H7 (cell line): ENCODE measurements around the gene PARD3. TPM values are rescaled to one million over a fixed set of nuclear protein-coding genes. Genes with fewer than 3 reads are reported as not detected.
A peak's percentile ranks its signal among the peaks of the same experiment; 100 is the strongest.

Experiments used
- DNase-seq: peaks from one replicate; pipeline ENCODE4 v3.0.0; 2012
- H3K27me3 ChIP-seq: 2 replicates; pipeline ENCODE4 v1.6.0; 2011; ENCODE audit warnings: mild to moderate bottlenecking, low read length; ENCODE audit not compliant: control insufficient read depth, insufficient read depth
- H3K36me3 ChIP-seq: replicated peaks from 2 replicates; pipeline ENCODE4 v1.5.1; 2011; ENCODE audit warnings: low read length; ENCODE audit not compliant: control insufficient read depth, insufficient read depth
- H3K4me3 ChIP-seq: 2 replicates; pipeline ENCODE4 v1.5.1; 2011; ENCODE audit warnings: low read depth, mild to moderate bottlenecking, control low read depth, low read length, moderate library complexity; ENCODE audit not compliant: insufficient read depth
- total RNA-seq: library from RNA; depleted of rRNA; stranded (reverse); fragments of >200 nt; shearing (Covaris generic); gene quantifications from 2 replicates; pipeline ENCODE4 v1.2.3, GENCODE V29; 2014

PARD3 gene
- total RNA-seq, 1 experiment from 2014 or later: 51.1 TPM

DNA sequence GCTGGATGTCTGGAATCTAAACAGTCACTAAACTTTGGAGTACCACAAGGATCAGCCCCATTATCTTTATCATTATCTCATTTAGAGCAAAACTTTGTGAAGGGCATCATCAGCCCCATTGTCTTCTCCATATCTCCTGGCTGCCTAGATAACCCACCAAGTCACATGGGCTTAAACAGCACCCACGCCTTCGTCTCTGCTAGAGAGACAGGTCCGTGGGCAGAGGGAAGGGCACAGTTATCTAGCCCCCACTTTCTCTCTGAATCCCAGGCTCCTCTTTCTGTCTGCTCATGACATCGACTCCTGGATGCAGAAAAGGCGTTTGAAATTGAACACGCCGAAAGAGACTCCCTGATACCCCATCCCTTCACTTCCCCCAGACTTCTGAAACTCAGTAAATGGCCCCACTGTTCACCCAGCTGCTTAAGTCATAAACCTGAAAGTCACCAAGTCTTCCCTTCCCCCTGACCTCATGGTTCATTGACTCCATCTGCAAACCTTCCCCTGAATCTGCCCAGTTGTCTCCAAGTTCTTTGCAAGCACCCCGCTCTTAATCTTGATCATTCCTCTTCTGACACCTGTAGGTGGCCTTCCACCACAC is 20.9 kb upstream of the PARD3 start:
- no peaks in the 10 kb centered on the region for H3K27me3 ChIP-seq
- H3K4me3 ChIP-seq: no peak overlapping the region
- no peak for DNase-seq
- no peaks in the 10 kb centered on the region for H3K36me3 ChIP-seq

DNA sequence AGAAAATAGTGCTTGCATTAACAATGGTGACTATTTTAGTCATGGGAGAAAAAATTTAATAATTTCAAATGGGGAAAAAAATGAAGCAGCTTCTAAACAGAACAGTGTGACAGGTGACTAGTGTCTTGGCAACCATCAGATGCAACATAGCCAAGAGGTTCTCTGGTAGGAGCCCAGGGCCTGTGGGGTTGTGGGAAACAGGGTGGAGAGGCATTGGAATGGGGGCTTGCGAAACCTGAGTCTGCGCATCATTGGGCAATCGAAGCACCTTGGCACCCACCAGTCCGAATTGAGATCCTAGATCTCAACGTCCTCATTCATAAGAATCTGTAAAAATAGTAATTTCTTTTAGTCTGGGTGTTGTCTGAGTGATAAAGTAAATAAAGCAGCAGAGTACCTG is 19.2 kb upstream of the PARD3 start:
- Histone ChIP-seq H3K4me3 (no peak overlapping the region), H3K36me3 (no peaks in the 10 kb centered on the region), H3K27me3 (no peaks in the 10 kb centered on the region)
- no peak for DNase-seq

DNA sequence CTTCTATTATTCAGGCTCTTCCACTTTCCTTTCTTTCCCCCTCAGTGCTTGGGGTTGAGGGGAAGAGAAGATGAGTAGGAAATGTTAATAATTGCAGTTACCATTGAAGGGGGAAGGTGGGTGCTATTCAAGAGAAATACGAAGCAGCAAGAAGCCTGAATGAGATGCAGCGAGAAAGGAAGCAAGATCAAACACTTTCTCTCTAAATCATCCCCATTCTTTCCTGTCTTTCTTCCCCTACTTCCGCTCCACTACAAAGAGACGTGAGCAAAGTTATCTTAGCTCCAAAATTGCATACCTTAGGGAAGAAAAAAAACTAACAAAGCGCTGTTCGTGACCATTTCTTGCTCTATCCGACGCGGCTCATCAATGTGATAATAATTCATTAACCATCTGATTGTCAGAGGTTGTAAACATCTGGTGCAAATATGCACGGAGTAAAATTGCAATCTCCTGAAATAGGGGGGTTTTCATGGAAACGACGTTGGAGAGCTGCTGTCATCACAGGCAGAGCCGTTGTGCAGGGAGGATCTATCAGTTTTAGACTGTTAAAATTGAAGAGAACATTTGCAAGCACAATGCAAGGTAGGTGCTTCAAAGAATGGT is 15.2 kb upstream of the PARD3 start:
- no peak overlapping the region for H3K4me3 ChIP-seq
- H3K27me3 ChIP-seq: no peaks in the 10 kb centered on the region
- H3K36me3 ChIP-seq: no peaks in the 10 kb centered on the region
- no peak for DNase-seq

DNA sequence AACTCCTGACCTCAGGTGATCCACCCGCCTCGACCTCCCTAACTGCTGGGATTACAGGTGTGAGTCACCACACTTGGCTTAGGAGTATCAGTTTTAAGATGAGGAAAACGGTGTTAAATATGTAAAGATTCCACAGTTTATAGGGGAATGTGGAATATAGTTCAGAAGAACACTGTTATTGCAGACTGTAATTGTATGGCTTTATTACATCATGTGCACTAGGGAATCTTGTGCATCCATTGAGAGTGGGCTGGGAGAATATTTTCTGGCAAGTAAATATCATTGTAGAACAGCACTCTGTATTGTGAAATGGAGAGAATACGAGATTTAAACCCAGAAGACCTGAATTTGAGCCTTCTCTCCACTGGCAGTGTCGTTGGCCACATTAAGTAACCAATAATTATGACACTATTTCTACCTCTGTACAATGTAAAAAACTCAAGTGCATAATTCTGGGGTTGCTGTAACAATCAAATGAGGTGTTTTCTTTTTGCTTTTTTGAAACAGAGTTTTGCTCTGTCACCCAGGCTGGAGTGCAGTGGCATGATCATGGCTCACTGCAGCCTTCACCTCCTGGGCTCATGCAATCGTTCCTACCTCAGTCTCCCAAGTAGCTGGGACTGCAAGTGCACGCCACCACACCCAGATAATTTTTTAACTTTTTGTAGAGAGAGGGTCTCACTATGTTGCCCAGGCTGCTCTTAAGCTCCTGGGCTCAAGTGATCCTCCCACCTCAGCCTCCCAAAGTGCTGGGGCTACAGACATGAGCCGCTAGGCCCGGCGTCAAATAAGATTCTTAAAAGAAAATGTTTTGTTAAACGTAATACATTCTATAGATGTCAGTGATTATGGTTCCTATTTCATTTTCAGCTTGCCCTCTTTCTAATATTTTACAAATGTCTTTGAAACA is 12.0 kb upstream of the PARD3 start:
- H3K27me3 ChIP-seq: no peaks in the 10 kb centered on the region
- H3K4me3 ChIP-seq: no peak overlapping the region
- DNase-seq: no peak
- no peaks in the 10 kb centered on the region for H3K36me3 ChIP-seq

DNA sequence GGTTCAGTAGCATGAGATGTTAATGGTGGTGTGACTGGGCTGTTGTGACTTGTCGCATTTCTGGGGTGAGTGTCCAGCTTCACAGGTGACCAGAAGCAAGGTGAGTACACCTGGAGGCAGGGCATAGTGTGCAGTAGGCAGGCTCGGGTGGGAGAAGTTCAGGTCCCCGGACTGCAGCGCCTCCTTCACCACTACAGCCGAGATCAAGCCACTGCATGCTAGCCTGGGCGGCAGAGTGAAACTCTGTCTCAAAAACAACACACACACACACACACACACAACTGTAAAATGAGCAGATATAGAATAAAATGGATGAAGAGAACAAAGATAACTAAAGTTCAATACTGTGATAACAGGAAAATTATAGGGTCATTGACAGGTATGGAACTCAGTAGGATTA is 11.1 kb upstream of the PARD3 start:
- Histone ChIP-seq H3K36me3 (no peaks in the 10 kb centered on the region), H3K27me3 (no peaks in the 10 kb centered on the region), H3K4me3 (no peak overlapping the region)
- DNase-seq: peak; percentile 52

DNA sequence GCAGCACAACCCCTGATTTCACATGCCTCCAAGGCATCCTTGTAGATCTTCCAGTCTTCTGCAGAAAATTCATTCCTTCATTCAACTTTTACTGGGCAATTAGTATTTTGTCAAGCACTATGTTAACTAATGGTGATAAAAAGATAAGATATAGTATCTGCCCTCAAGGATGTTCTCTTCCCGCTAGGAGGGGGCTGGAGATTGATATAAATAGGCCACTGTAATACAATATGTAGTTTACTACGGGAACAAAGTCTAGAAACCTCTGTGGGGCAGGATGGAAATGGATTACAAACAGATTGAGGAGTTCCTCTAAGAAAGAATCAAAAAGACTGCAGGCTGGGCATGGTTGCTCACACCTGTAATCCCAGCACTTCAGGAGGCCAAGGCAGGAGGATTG is 10.3 kb upstream of the PARD3 start:
- no peak overlapping the region for H3K4me3 ChIP-seq
- H3K36me3 ChIP-seq: no peaks in the 10 kb centered on the region
- H3K27me3 ChIP-seq: no peaks in the 10 kb centered on the region
- DNase-seq: no peak

DNA sequence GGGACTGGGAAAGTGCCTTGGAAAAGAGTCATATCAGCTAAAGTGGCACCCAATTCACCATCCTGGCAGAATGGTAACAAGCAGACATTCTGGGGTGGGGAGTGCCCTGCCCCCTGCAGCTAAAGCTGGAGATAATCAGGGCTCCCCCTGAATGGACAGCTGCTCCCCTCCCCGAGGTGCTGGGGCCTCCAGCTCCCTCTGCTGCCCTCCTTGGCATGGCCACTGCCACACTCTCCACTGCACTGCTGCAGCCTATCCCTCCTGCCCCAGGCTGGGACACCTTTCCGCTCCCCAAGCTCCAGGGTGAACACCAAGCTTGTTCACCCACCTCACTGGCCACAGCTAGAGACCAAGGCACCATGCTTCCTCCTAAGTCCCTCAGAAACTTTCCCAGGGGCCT is 9.8 kb upstream of the PARD3 start:
- Histone ChIP-seq H3K27me3 (no peaks in the 10 kb centered on the region), H3K36me3 (no peaks in the 10 kb centered on the region), H3K4me3 (no peak overlapping the region)
- DNase-seq: peak; percentile 58

DNA sequence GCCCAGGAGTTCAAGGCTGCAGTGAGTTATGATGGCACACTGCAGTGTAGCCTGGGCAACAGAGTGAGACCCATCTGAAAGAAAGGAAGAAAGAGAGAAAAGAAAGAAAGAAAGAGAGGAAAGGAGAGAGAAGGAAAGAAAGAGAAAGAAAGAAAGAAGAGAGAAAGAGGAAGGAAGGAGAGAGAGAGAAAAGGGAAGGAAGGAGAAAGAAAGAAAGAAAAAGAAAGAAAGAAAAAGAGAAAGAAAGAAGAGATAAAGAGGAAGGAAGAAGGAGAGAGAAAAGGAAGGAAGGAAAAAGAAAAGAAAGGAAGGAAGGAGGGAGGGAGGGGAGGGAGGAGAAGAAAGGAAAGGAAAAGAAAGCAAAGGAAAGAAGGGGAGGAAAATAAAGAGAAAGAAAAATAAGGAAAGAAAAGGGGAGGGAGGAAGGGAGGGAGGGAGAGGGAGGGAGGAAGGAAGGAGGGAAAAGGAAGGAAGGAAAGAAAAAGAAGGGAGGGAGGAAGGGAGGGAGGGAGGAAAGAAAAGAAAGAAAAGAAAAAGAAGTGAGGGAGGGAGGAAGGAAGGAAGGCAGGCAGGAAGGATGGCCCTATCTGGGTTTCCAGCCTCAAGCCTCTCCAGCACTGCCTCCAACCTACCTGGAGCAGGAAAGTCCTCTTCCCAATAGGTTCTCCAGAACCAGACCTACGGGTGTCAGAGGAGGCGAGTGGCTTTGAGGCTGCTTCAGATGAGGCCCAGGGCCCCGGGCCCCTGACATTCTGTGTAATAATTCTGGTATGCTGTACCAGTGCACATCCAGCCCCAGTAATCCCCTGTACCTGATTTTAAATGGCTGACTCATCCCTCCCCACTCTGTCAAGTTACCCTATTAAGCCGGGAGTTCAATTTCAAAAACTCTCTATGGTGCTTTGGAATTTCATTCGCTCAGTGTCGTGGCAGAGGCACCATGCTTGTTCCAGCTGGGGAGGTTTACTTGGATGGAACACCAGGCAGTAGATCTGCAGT is 6.8 kb upstream of the PARD3 start:
- Histone ChIP-seq H3K27me3 (no peaks in the 10 kb centered on the region), H3K36me3 (no peaks in the 10 kb centered on the region), H3K4me3 (no peak overlapping the region)
- no peak for DNase-seq

DNA sequence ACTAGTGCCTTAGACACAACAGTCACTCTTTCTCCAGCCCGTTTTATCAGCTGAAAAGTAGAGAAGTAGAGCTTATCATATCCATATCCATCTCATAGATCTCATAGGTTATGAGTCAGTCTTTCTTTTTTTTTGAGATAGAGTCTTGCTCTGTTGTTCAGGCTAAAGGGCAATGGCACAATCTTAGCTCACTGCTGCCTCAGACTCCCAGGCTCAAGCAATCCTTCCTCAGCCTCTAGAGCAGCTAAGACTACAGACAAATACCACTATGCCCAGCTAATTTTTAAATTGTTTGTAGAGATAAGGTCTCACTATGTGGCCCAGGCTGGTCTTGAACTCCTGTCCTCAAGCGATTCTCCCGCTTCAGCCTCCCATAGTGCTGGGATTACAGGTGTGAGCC is 2.5 kb upstream of the PARD3 start:
- DNase-seq: no peak
- Histone ChIP-seq H3K27me3 (peaks cover 11% of the 10 kb centered on the region), H3K4me3 (no peak overlapping the region), H3K36me3 (no peaks in the 10 kb centered on the region)

DNA sequence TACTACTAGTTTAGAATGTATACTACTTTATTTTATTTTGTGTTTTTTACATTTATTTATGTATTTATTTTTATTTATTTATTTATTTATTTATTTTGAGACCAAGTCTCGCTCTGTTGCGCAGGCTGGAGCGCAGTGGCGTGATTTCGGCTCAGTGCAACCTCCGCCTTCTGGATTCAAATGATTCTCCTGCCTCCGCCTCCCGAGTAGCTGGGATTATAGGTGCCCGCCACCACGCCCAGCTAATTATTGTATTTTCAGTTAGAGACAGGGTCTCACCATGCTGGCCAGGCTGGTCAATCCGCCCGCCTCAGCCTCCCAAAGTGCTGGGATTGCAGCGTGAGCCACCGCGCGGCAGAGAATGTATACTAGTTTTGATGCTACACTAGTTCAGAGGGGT is 2.0 kb upstream of the PARD3 start:
- H3K27me3 ChIP-seq: peaks cover 11% of the 10 kb centered on the region
- no peak for DNase-seq
- no peaks in the 10 kb centered on the region for H3K36me3 ChIP-seq
- H3K4me3 ChIP-seq: no peak overlapping the region

DNA sequence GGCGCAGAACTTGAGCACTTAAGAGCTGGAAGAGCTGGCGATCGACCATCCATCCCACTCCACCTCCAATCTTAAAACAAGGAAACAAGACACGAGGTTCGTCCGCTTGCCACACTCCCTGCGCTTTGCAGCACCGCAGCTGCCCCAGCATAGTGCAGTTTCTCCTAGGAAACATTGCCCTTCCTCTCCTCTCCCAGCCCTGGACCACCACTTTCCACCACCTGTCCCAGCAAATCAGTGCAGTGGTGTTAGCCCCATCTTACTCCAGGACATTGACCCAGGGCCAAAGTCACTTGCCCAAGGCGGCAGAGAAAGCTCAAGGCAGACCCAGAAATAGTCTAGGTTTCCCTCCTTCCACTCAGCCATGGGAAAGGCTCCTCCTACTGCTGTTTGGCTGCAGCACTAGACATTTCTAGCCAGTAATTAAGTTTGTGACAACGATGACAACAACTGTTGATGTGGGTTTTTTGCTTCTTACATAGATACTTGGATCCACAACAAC is 1.5 kb upstream of the PARD3 start:
- peaks cover 11% of the 10 kb centered on the region for H3K27me3 ChIP-seq
- DNase-seq: peak; percentile 51
- no peaks in the 10 kb centered on the region for H3K36me3 ChIP-seq
- H3K4me3 ChIP-seq: peak overlapping the region; percentile 67

DNA sequence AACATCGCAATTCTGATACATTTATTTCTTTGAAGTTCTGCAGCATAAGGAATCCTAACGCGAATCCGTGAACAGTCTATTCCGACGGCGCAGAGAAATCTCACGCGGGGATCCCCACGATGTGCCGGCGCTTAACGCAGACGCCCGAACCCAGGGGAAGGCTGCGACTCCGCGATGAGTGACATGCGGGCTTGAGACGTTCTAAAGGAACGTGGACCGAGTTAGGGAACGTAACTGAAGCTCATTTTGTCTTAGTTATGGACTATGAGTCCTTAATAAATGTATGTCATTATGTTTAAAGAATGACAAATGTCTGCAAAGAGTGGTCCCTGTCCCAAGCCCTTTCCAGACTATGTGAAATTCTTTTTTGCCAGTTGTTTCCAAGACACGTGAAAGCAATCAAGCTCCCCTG is 995 bp upstream of the PARD3 start:
- H3K27me3 ChIP-seq: peaks cover 11% of the 10 kb centered on the region
- peak overlapping the region; percentile 67 for H3K4me3 ChIP-seq
- no peak for DNase-seq
- no peaks in the 10 kb centered on the region for H3K36me3 ChIP-seq

DNA sequence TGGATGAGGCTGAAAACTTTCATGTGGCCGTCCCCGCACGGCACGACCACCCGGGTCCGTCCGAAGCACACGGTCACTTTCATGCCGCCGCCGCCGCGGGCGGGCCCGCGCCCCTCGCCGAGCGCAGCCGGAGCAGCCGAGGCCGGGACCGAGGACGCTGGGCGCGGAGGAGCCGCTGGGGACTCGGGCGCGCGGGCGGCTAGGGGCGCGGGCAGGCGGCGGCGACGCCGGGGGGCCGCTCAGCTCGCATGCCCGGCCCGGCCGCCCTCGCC is 247 bp downstream of the PARD3 start:
- H3K36me3 ChIP-seq: no peaks in the 10 kb centered on the region
- DNase-seq: no peak
- H3K27me3 ChIP-seq: peaks cover 11% of the 10 kb centered on the region
- peak overlapping the region; percentile 88 for H3K4me3 ChIP-seq

DNA sequence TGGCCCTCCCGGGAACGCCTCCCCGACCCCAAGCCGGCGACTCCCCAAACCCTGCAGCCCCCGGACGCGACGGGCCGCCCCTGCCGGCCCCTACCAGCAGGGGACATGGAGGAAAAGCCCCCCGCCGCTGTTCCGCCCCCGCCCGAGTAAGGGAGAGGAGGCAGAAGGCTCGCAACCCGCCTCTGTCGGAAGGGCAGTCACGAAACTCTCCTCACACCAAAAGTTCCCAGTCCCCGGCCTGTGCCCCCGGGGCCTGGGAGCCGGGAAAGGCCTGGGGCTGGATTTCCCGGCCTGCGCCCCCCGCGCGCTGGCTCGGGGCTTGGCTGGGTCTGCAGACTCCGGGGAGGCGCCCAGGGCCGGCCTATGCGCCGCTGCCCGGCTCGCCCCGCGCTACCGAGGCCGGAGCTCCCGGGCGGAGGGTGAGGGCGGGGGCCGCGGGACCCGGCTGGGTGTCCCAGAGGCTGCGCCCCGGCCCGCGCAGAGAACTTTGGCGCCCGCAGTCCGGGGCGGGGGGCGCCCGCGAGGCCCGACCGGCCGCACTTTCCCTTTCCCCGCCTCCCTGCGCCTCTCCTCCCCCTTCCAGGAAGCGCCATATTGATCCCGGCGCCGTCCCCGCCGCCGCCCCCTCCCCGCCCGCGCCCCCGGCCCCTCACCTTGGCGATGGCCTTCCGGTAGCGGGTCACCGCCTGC is 728 bp downstream of the PARD3 start:
- H3K4me3 ChIP-seq: peak overlapping the region; percentile 88
- peak; percentile 92 for DNase-seq
- peaks cover 11% of the 10 kb centered on the region for H3K27me3 ChIP-seq
- no peaks in the 10 kb centered on the region for H3K36me3 ChIP-seq
